Heart left ventricle (tissue), 13 donors: ENCODE data around the gene DDX10.

Source experiments
- CTCF ChIP-seq, 12 donors: fragments of 200-600 bp; sonication (generic) in 4 of 12; IDR thresholded peaks; one replicate each; pipeline versions ENCODE4 v1.5.0 to v1.8.0; 2018 to 2022; ENCODE audit warnings: antibody characterized with exemption in 12 of 12, mild to moderate bottlenecking in 5 of 12
- POLR2A ChIP-seq, 2 donors: fragments of 450-650 bp; IDR thresholded peaks; one replicate each; pipeline ENCODE4 v1.6.1; 2017; ENCODE audit warnings: antibody characterized with exemption in 2 of 2, mild to moderate bottlenecking in 2 of 2, moderate library complexity in 2 of 2
- donor health status: ischemic (EF 13 %, LVEDD 7.1; RV severe dilation, severe dysfunction).
- donor health status: DM: no; HTN: yes; CAD: no.
- donor health status: DM: no; HTN: no; CAD: no.
- donor health status: ischemic (EF 25% LVEDD 6.9; RV normal size, moderate dysfunction).
- donor health status: ischemic (EF 25% LVEDD 5.7; RV mildly dilated, moderate dysfunction).
- donor health status: ischemic (EF 35%, LVEDD 5.7; RV mildly dilated, moderate dysfunction).
- donor health status: nonischemic (EF 11% LVEDD 7.7; RV severe dilation, severe dysfunction).
- donor health status: DM: yes; HTN: yes; CAD: no.
- donor health status: PGD.
- donor health status: ischemic (EF 29% LVEDD 5.4; RV normal size, mild dysfunction).
- donor health status: nonischemic (EF 23%, LVEDD 6.1; RV moderate dilation, normal function).

DNA sequence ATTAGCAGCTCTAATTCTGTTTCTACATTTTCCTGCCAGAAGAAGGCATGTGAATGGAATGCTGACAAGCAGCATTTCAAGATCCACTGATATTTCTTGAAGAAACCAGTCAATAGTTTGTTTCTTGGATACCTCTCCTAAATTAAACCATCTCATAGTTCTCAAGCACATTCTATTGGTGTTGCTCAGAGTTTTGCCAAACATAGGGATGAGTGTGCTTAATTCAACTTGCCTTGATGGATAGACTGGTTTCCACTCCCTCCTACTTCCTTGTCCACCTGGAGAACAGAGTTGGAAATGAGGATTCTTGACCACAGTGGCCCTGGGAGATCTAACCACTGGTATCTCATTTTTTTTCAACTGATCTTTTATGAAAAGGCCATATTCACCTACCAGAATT lies 29.8 kb upstream of the DDX10 start:
- no peak for TF ChIP-seq CTCF (IDR thresholded peaks at IDR 0.05)
- no peak for TF ChIP-seq POLR2A (IDR thresholded peaks at IDR 0.05)
